Esophagus muscularis mucosa (tissue), 4 donors: ENCODE data around the gene SRD5A1. TPM values are rescaled to one million over a fixed set of nuclear protein-coding genes. Genes with fewer than 3 reads are reported as not detected.

Source experiments
- DNase-seq: peaks from one replicate; pipeline ENCODE4 v3.0.0-alpha.2; 2017; ENCODE audit errors: extremely low spot score
- H3K27ac ChIP-seq, 4 donors: fragments of 200-600 bp; sonication (generic); replicated peaks in 1 of 4; 1 replicate in 3 of 4; 2 replicates in 1 of 4; pipeline ENCODE4 v1.5.1; 2016 to 2019; ENCODE audit warnings: mild to moderate bottlenecking in 1 of 4
- H3K27me3 ChIP-seq, 4 donors: fragments of 200-600 bp; sonication (generic); one replicate each; pipeline versions ENCODE4 v1.5.1 to v1.6.0; 2016 to 2019
- H3K36me3 ChIP-seq, 4 donors: fragments of 200-600 bp; sonication (generic); one replicate each; pipeline ENCODE4 v1.5.1; 2016 to 2019
- H3K4me1 ChIP-seq, 4 donors: fragments of 200-600 bp; sonication (generic); one replicate each; pipeline ENCODE4 v1.5.1; 2016 to 2019
- H3K4me3 ChIP-seq, 4 donors: fragments of 200-600 bp; sonication (generic); 1 replicate in 2 of 4; 2 replicates in 2 of 4; pipeline ENCODE4 v1.5.1; 2016 to 2019; ENCODE audit warnings: mild to moderate bottlenecking in 4 of 4, moderate library complexity in 1 of 4
- H3K9me3 ChIP-seq, 4 donors: fragments of 200-600 bp; sonication (generic); 1 replicate in 3 of 4; 2 replicates in 1 of 4; pipeline ENCODE4 v1.5.1; 2016 to 2019
- CTCF ChIP-seq, 3 experiments: fragments of 200-600 bp in 2 of 3; fragments of 450-650 bp in 1 of 3; sonication (generic) in 2 of 3; IDR thresholded peaks; one replicate each; pipeline ENCODE4 v1.5.1; 2017 to 2019; ENCODE audit warnings: antibody characterized with exemption in 3 of 3, mild to moderate bottlenecking in 2 of 3, moderate library complexity in 1 of 3
- EP300 ChIP-seq: sonication (generic); formaldehyde crosslinking; IDR thresholded peaks from one replicate; pipeline ENCODE4 v1.6.1; 2017; ENCODE audit warnings: antibody characterized with exemption
- POLR2A ChIP-seq: fragments of 450-650 bp; IDR thresholded peaks from one replicate; pipeline ENCODE4 v1.6.1; 2017; ENCODE audit warnings: antibody characterized with exemption, moderate library complexity, mild to moderate bottlenecking, low read depth
- POLR2AphosphoS5 ChIP-seq, 2 donors: sonication (generic); formaldehyde crosslinking; IDR thresholded peaks; one replicate each; pipeline ENCODE4 v1.6.1; 2017; ENCODE audit warnings: antibody characterized with exemption in 2 of 2
- WGBS: methylation state at CpG from one replicate; pipeline ENCODE4 v1.1.5; 2018; 5-methylcytosine and 5-hydroxymethylcytosine counted together
- intact Hi-C: fragments of 100-400 bp; cut with DNase I; formaldehyde crosslinking; loops from one replicate; pipeline ENCODE4 v1.15.1; 2023
- total RNA-seq, 4 donors: library from RNA; depleted of rRNA; stranded (reverse); fragments of >200 nt; gene quantifications; one replicate each; pipeline versions ENCODE4 v1.1.0 to v1.2.1, GENCODE V29; 2016

The SRD5A1 gene
- total RNA-seq, 4 donors from 2014 or later = 2.2 to 10.3 (median 4.6) TPM

- 93% methylated on average over 8 of the region's 8 CpGs for WGBS
- Histone ChIP-seq H3K9me3 (peaks cover 0 to 16% (median 0%) of the 10 kb centered on the region in 4 donors), H3K27me3 (no peaks in the 10 kb centered on the region), H3K4me3 (no peak overlapping the region), H3K36me3 (peaks cover 9 to 73% (median 35%) of the 10 kb centered on the region in 4 donors), H3K27ac (no peak overlapping the region), H3K4me1 (no peaks in the 10 kb centered on the region)
- DNase-seq = no peak
- TF ChIP-seq POLR2AphosphoS5 (IDR thresholded peaks at IDR 0.05) = no peak
- TF ChIP-seq EP300 = no peak
- TF ChIP-seq POLR2A = no peak
- TF ChIP-seq CTCF (IDR thresholded peaks at IDR 0.05) = no peak
- intact Hi-C loops = no loop called here
Observed at GRCh38 chr5:6655432-6655831, 22.2 kb downstream of the SRD5A1 start.

GRCh38 chr5:6656680-6657079 lies 23.4 kb downstream of the SRD5A1 start:
- H3K27me3 ChIP-seq = no peaks in the 10 kb centered on the region
- no peak for DNase-seq
- H3K36me3 ChIP-seq = peaks cover 9 to 74% (median 36%) of the 10 kb centered on the region in 4 donors
- H3K27ac ChIP-seq = no peak overlapping the region
- TF ChIP-seq EP300 (no peak), POLR2AphosphoS5 (IDR thresholded peaks at IDR 0.05) (no peak), POLR2A (no peak), CTCF (IDR thresholded peaks at IDR 0.05) (no peak)
- H3K9me3 ChIP-seq = peaks cover 0 to 16% (median 0%) of the 10 kb centered on the region in 4 donors
- intact Hi-C loops = no loop called here
- no peak overlapping the region for H3K4me3 ChIP-seq
- no peaks in the 10 kb centered on the region for H3K4me1 ChIP-seq
- 99% methylated on average over 5 of the region's 5 CpGs for WGBS

GRCh38 chr5:6659941-6660684 lies 26.9 kb downstream of the SRD5A1 start:
- DNase-seq = no peak
- WGBS = 96% methylated on average over 13 of the region's 13 CpGs
- Histone ChIP-seq H3K9me3 (peaks cover 0 to 16% (median 0%) of the 10 kb centered on the region in 4 donors), H3K27me3 (no peaks in the 10 kb centered on the region), H3K27ac (no peak overlapping the region), H3K4me1 (no peaks in the 10 kb centered on the region), H3K4me3 (no peak overlapping the region), H3K36me3 (peaks cover 9 to 65% (median 44%) of the 10 kb centered on the region in 4 donors)
- TF ChIP-seq POLR2AphosphoS5 (IDR thresholded peaks at IDR 0.05) (no peak), CTCF (IDR thresholded peaks at IDR 0.05) (no peak), POLR2A (no peak), EP300 (no peak)
- intact Hi-C loops = no loop called here

- Histone ChIP-seq H3K27ac (no peak overlapping the region), H3K36me3 (peaks cover 9 to 64% (median 43%) of the 10 kb centered on the region in 4 donors), H3K4me3 (no peak overlapping the region), H3K4me1 (no peaks in the 10 kb centered on the region), H3K9me3 (peaks cover 0 to 16% (median 0%) of the 10 kb centered on the region in 4 donors), H3K27me3 (no peaks in the 10 kb centered on the region)
- TF ChIP-seq POLR2A (no peak), EP300 (no peak), POLR2AphosphoS5 (IDR thresholded peaks at IDR 0.05) (no peak), CTCF (IDR thresholded peaks at IDR 0.05) (no peak)
- intact Hi-C loops = no loop called here
- no peak for DNase-seq
- WGBS = 96% methylated on average over 3 of the region's 3 CpGs
Observed at GRCh38 chr5:6660688-6661087, 27.4 kb downstream of the SRD5A1 start.
